Measurements from ENCODE around the gene SH3BGRL.
A peak's percentile ranks its signal among the peaks of the same experiment; 100 is the strongest.

SH3BGRL gene

GRCh38 chrX:81202456-81202819, 536 bp downstream of the SH3BGRL start:
- H3K4me3 ChIP-seq (ENCODE audit: low read depth, low read length), result peak overlapping the region; percentile 59
- TF ChIP-seq, protein P1, sequence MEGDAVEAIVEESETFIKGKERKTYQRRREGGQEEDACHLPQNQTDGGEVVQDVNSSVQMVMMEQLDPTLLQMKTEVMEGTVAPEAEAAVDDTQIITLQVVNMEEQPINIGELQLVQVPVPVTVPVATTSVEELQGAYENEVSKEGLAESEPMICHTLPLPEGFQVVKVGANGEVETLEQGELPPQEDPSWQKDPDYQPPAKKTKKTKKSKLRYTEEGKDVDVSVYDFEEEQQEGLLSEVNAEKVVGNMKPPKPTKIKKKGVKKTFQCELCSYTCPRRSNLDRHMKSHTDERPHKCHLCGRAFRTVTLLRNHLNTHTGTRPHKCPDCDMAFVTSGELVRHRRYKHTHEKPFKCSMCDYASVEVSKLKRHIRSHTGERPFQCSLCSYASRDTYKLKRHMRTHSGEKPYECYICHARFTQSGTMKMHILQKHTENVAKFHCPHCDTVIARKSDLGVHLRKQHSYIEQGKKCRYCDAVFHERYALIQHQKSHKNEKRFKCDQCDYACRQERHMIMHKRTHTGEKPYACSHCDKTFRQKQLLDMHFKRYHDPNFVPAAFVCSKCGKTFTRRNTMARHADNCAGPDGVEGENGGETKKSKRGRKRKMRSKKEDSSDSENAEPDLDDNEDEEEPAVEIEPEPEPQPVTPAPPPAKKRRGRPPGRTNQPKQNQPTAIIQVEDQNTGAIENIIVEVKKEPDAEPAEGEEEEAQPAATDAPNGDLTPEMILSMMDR (IDR thresholded peaks at IDR 0.05; ENCODE audit: low read depth, low read length, missing control alignments), result no peak
- in situ Hi-C loops (cut with HindIII; ENCODE audit: low sequenced_read_pairs), result no loop called here
- DNase-seq (ENCODE audit: low read depth), result no peak

- H3K4me3 ChIP-seq (ENCODE audit: low read depth, low read length), result peak overlapping the region; percentile 59
- no peak for DNase-seq (ENCODE audit: low read depth)
- in situ Hi-C loops (cut with HindIII; ENCODE audit: low sequenced_read_pairs), result no loop called here
- TF ChIP-seq, protein P1 (IDR thresholded peaks at IDR 0.05; ENCODE audit: low read depth, low read length, missing control alignments), result no peak
Measured at GRCh38 chrX:81202943-81203342, 1.0 kb downstream of the SH3BGRL start.

- in situ Hi-C loops (cut with HindIII; ENCODE audit: low sequenced_read_pairs), result no loop called here
- TF ChIP-seq, protein P1 (IDR thresholded peaks at IDR 0.05; ENCODE audit: low read depth, low read length, missing control alignments), result no peak
- H3K4me3 ChIP-seq (ENCODE audit: low read depth, low read length), result no peak overlapping the region
- DNase-seq (ENCODE audit: low read depth), result no peak
Measured at GRCh38 chrX:81205551-81205950, 3.6 kb downstream of the SH3BGRL start.

- in situ Hi-C loops (cut with HindIII; ENCODE audit: low sequenced_read_pairs), result no loop called here
- TF ChIP-seq, protein P1 (IDR thresholded peaks at IDR 0.05; ENCODE audit: low read depth, low read length, missing control alignments), result no peak
- DNase-seq (ENCODE audit: low read depth), result no peak
- H3K4me3 ChIP-seq (ENCODE audit: low read depth, low read length), result no peak overlapping the region
Measured at GRCh38 chrX:81206476-81206875, 4.6 kb downstream of the SH3BGRL start.

- TF ChIP-seq, protein P1 (IDR thresholded peaks at IDR 0.05; ENCODE audit: low read depth, low read length, missing control alignments), result no peak
- H3K4me3 ChIP-seq (ENCODE audit: low read depth, low read length), result no peak overlapping the region
- in situ Hi-C loops (cut with HindIII; ENCODE audit: low sequenced_read_pairs), result no loop called here
- DNase-seq (ENCODE audit: low read depth), result no peak
Measured at GRCh38 chrX:81208916-81209315, 7.0 kb downstream of the SH3BGRL start.

DNA sequence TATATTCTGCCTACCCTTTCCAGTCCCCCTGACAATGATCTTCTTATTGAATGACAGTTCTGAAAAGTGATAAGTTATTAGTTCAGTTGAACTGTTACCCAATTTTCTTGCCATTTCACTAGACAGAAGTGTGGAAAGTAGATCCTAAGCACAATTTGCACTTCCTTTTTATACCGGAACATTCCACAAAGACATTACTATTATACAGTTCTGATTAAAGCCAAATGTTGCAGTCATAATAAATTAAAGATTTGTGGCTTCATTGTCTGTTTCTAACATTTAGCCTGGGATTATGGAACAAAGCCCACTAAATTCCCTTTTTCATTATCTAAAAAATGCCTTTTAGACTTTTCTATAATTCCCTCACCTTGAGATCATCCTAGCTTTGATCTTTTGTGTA, 13.8 kb downstream of the SH3BGRL start:
- no peak for DNase-seq (ENCODE audit: low read depth)
- in situ Hi-C loops (cut with HindIII; ENCODE audit: low sequenced_read_pairs), result no loop called here
- TF ChIP-seq, protein P1 (IDR thresholded peaks at IDR 0.05; ENCODE audit: low read depth, low read length, missing control alignments), result no peak
- no peak overlapping the region for H3K4me3 ChIP-seq (ENCODE audit: low read depth, low read length)

DNA sequence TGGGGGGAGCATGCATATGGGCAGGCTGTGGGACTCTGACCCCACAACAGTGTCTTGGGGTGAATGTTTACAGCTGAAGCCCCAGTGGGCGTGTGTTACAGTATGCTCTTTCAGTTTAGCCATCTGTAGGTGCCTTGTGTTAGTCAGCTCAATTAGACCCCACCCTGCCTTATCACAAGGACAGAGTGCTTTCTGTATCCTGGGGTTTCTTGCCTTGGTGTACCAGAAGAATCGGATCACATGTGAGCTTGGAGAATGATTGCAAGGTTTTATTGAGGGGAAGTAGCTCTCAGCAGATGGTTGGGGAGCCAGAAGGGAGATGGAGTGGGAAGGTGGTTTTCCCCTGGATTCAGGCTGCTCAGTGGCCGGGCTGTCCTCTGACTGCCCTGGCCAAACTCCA, 27.3 kb downstream of the SH3BGRL start:
- TF ChIP-seq, protein P1 (IDR thresholded peaks at IDR 0.05; ENCODE audit: low read depth, low read length, missing control alignments), result no peak
- no peak for DNase-seq (ENCODE audit: low read depth)
- in situ Hi-C loops (cut with HindIII; ENCODE audit: low sequenced_read_pairs), result no loop called here
- H3K4me3 ChIP-seq (ENCODE audit: low read depth, low read length), result no peak overlapping the region

All from astrocyte of the cerebellum (primary cell).